HG03139 (cell line): ENCODE results near the gene SYNDIG1L.

ENCODE experiments used
- ATAC-seq: cut with Tn5 transposase; IDR thresholded peaks from one replicate; pipeline ENCODE4 v1.9.1; 2021; ENCODE audit not compliant: unreplicated experiment

SYNDIG1L gene

DNA sequence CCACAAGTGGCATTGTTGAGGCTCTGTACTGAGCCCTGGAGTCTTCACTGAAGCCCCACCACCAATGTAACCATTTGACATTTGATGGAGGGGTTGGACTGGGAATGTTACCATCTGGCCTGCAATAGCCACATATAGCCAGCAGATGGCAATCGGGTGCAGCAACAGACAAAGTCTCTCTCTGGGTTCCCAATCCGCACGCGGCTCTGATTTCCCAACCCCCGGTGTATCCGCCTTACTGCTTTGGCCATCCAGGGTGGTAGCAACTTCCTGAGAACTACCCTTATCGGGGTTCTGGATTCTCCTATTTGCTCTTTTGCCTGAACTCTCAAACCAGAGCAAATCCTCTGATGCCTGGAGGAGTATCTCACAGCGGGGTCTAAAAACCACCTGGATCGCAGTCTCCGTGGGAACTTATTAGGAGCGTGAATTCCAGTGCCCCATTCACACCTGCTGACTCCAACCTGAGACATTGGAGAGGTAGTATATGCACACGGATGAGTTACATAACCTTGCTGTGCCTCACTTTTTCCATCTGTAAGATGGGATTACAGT is 63.6 kb downstream of the SYNDIG1L start:
- ATAC-seq, result no peak

DNA sequence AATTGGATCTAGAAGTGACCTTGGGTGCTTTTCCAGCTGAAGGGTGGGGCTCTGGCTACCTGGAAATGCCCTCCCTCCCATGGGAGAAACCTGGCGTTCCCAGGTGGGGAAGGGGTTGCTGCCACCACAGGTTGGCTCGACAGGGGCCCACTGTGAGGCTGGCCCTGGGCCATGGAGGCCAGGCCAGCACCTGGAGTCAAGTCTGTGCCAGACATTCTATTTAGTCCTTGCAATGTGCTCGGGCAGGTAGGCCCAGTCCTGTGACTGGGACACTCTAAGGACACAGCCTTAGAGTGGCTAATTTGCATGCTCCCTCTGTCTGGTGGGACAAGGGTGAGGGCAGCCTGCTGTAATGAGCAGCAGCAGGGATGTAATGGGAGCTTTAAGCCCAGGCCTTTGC is 65.8 kb downstream of the SYNDIG1L start:
- ATAC-seq, result no peak

DNA sequence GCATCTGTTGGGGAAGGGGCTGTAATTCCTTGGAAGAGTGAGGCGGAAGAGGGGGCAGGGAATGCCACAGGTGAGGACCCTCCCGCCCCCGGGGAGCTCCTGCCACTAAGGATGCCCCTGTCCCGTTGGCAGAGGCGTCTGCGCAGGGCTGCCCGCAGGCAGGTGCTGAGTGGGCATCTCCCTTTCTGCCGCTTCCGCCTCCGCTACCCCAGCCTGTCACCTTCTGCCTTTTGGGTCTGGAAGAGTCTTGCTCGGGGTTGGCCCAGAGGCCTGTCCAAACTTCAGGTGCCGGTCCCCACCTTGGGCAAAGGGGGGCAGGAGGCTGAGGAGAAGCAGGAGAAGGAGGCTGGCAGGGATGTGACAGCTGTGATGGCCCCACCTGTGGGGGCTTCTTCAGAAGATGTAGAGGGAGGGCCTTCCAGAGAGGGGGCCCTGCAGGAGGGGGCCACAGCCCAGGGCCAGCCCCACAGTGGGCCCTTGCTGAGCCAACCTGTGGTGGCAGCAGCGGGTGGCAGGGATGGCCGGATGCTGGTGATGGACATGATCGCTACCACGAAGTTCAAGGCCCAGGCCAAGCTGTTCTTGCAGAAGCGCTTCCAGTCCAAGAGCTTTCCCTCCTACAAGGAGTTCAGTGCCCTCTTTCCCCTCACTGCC is 67.7 kb downstream of the SYNDIG1L start:
- no peak for ATAC-seq

DNA sequence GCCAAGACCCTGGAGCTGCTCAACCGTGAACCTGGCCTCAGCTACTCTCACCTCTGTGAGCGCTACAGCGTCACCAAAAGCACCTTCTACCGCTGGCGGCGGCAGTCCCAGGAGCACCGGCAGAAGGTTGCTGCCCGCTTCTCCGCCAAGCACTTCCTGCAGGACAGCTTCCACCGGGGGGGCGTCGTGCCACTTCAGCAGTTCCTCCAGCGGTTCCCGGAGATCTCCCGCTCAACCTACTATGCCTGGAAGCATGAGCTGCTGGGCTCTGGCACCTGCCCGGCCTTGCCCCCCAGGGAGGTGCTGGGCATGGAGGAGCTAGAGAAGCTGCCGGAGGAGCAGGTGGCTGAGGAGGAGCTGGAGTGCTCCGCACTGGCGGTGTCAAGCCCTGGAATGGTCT is 68.4 kb downstream of the SYNDIG1L start:
- no peak for ATAC-seq

DNA sequence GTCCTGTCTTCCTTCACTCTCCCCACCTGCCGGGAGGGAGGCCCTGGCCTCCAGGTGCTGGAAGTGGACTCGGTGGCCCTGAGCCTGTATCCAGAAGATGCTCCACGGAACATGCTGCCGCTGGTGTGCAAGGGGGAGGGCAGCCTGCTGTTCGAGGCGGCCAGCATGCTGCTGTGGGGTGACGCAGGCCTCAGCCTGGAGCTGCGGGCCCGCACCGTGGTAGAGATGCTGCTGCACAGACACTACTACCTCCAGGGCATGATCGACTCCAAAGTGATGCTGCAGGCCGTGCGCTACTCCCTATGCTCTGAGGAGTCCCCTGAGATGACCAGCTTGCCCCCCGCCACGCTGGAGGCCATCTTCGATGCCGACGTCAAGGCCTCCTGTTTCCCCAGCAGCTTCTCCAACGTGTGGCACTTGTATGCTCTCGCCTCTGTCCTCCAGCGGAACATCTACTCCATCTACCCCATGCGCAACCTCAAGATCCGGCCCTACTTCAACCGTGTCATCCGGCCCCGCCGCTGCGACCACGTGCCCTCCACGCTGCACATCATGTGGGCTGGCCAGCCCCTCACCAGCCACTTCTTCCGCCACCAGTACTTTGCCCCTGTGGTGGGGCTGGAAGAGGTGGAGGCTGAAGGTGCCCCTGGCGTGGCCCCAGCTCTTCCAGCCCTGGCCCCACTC is 69.0 kb downstream of the SYNDIG1L start:
- no peak for ATAC-seq
